Fibroblast of lung (primary cell): ENCODE results near the gene SLC22A23.

Experiments
- CTCF ChIP-seq, 2 donors: IDR thresholded peaks in 1 of 2; conservative IDR thresholded peaks in 1 of 2; 1 replicate in 1 of 2; 2 replicates in 1 of 2; pipeline ENCODE4 v1.5.1; 2011 to 2012; ENCODE audit warnings: low read length in 2 of 2, control low read depth in 1 of 2, inconsistent platforms in 1 of 2, low read depth in 1 of 2, mild to moderate bottlenecking in 1 of 2
- EZH2 ChIP-seq: IDR thresholded peaks from 2 replicates; pipeline ENCODE4 v1.5.1; 2012; ENCODE audit warnings: low read length, control low read depth, mild to moderate bottlenecking; ENCODE audit errors: missing control alignments

GRCh38 chr6:3499603-3500002, 42.8 kb upstream of the SLC22A23 start:
- TF ChIP-seq CTCF (conservative IDR thresholded peaks at IDR 0.05 in 1 of 2, IDR thresholded peaks at IDR 0.05 in 1 of 2; ENCODE audit: low read depth in 1 of 2, low read length in 2 of 2), result no peak
- no peak for TF ChIP-seq EZH2
